ENCODE results near the gene GIPR. TPM values are rescaled to one million over a fixed set of nuclear protein-coding genes. Genes with fewer than 3 reads are reported as not detected.
A peak's percentile ranks its signal among the peaks of the same experiment; 100 is the strongest.

The GIPR gene
- polyA plus RNA-seq, 2 donors = 0.62 to 2.1 TPM

DNA sequence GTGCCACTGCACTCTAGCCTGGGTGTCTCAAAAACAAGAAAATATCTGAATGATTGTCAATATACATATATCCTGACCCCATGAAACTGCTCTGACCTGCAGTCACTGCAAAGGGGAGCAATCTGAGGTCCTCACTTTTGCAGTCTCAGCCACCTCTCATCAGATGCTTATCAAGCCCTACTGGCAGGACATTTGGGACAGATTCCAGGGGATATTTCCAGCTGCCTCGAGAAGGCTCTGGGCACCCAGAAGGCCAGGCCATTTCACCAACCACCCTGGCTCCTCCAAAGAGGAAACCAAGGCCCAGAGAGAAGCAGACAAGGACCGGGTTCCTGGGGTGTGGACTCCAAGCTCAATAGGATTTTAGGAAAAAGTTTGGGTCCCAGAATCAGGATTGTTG lies 31.1 kb upstream of the GIPR start:
- Histone ChIP-seq H3K27ac (ENCODE audit: low read depth in 2 of 2, low read length in 1 of 2) (no peak overlapping the region), H3K9me3 (ENCODE audit: control insufficient read depth in 2 of 2, insufficient read depth in 1 of 2, low read depth in 1 of 2, low read length in 1 of 2) (no peaks in the 10 kb centered on the region), H3K4me1 (ENCODE audit: control insufficient read depth in 2 of 2, insufficient read depth in 2 of 2, low read length in 1 of 2) (peaks cover 3 to 10% of the 10 kb centered on the region in 2 donors), H3K4me3 (ENCODE audit: low read depth in 1 of 2, low read length in 2 of 2) (no peak overlapping the region), H3K36me3 (ENCODE audit: control insufficient read depth in 2 of 2, insufficient read depth in 2 of 2, low read length in 1 of 2) (no peaks in the 10 kb centered on the region), H3K27me3 (ENCODE audit: control insufficient read depth in 1 of 2, insufficient read depth in 2 of 2, low read length in 2 of 2) (no peaks in the 10 kb centered on the region)
- WGBS, 2 donors = 65 to 70% methylated on average over 2 of the region's 2 CpGs

DNA sequence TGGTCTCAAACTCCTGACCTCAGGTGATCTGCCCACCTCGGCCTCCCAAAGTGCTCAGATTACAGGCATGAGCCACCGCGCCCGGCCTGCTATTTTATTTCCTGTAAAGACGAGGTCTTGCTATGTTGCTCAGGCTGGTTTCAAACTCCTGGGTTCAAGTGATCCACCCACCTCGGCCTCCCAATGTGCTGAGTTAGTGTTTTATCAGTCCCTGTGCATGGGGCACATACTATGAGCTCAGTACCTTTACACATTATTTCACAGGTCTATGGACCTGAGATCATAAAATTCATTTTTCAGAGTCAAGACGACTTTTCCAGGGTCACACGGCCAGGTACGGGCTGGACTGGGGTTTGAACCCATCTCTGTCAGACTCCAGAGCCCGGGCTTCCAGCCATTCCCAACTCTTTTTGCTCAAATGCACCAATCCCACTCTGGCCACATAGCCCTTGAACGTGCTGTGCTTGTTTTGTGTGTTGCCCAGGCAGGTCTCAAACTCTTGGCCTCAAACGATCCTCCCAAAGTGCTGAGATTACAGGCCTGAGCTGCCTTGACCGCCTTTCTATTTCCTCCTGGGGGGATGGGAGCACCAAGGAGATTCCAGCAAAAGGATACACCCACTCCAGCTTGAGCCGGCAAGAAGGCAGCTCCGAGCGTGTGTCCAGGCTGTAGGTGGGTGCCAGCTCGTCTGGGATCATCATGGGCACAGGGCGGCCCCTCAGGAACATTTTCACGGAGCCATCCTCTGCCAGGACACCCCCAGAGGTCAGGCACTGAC lies 29.9 kb upstream of the GIPR start:
- Histone ChIP-seq H3K4me3 (ENCODE audit: low read depth in 1 of 2, low read length in 2 of 2) (peak overlapping the region; percentile 64 to 66), H3K4me1 (ENCODE audit: control insufficient read depth in 2 of 2, insufficient read depth in 2 of 2, low read length in 1 of 2) (peaks cover 3 to 10% of the 10 kb centered on the region in 2 donors)
- 54 to 57% methylated on average over 19 of the region's 19 CpGs for WGBS, 2 donors

GRCh38 chr19:45638930-45639729 lies 28.9 kb upstream of the GIPR start, which contains the start of gene EML2:
EML2 (minus strand) TSS chr19:45639397; CDS start chr19:45639376, 21 bp downstream.
- Histone ChIP-seq H3K9me3 (ENCODE audit: control insufficient read depth in 2 of 2, insufficient read depth in 1 of 2, low read depth in 1 of 2, low read length in 1 of 2) (no peaks in the 10 kb centered on the region), H3K4me1 (ENCODE audit: control insufficient read depth in 2 of 2, insufficient read depth in 2 of 2, low read length in 1 of 2) (peaks cover 3 to 12% of the 10 kb centered on the region in 2 donors), H3K4me3 (ENCODE audit: low read depth in 1 of 2, low read length in 2 of 2) (peak within 1 kb of the TSS; percentile 64 to 66), H3K27me3 (ENCODE audit: control insufficient read depth in 1 of 2, insufficient read depth in 2 of 2, low read length in 2 of 2) (no peaks in the 10 kb centered on the region), H3K27ac (ENCODE audit: low read depth in 2 of 2, low read length in 1 of 2) (peak within 1 kb of the TSS; percentile 54 to 62), H3K36me3 (ENCODE audit: control insufficient read depth in 2 of 2, insufficient read depth in 2 of 2, low read length in 1 of 2) (no peaks in the 10 kb centered on the region)
- WGBS, 2 donors = 2% methylated on average over 49 to 52 of the region's 52 CpGs

More for the DNA sequence above, 29.9 kb upstream of the GIPR start:
- Histone ChIP-seq H3K36me3 (ENCODE audit: control insufficient read depth in 2 of 2, insufficient read depth in 2 of 2, low read length in 1 of 2) (no peaks in the 10 kb centered on the region), H3K9me3 (ENCODE audit: control insufficient read depth in 2 of 2, insufficient read depth in 1 of 2, low read depth in 1 of 2, low read length in 1 of 2) (no peaks in the 10 kb centered on the region), H3K27me3 (ENCODE audit: control insufficient read depth in 1 of 2, insufficient read depth in 2 of 2, low read length in 2 of 2) (no peaks in the 10 kb centered on the region), H3K27ac (ENCODE audit: low read depth in 2 of 2, low read length in 1 of 2) (peak overlapping the region; percentile 54 to 56)

DNA sequence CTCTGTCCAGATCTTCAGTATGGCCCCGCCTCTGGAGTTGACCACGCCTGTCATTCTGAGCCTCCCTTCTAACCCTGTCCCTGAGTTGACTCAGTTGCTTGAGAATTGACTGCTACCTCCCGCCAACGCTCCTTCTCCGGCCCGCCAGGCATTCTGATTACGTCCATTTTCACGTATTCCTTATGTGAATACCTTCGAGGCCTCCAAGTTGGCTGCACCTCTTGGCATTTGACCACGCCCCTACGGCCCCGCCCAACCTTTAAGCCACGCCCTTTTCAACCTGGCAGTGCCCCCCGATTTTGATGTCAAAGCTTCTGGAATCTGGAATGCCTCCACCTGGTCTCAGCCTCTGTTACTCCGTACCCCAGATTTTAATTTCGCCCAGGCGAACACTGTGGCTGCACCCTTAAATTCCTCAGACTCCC lies 27.2 kb upstream of the GIPR start:
- WGBS, 2 donors = 46 to 51% methylated on average over 17 of the region's 17 CpGs
- no peaks in the 10 kb centered on the region for H3K36me3 ChIP-seq (ENCODE audit: control insufficient read depth in 2 of 2, insufficient read depth in 2 of 2, low read length in 1 of 2)
- no peaks in the 10 kb centered on the region for H3K9me3 ChIP-seq (ENCODE audit: control insufficient read depth in 2 of 2, insufficient read depth in 1 of 2, low read depth in 1 of 2, low read length in 1 of 2)
- no peak overlapping the region for H3K4me3 ChIP-seq (ENCODE audit: low read depth in 1 of 2, low read length in 2 of 2)
- H3K4me1 ChIP-seq (ENCODE audit: control insufficient read depth in 2 of 2, insufficient read depth in 2 of 2, low read length in 1 of 2) = peaks cover 6 to 12% of the 10 kb centered on the region in 2 donors
- H3K27ac ChIP-seq (ENCODE audit: low read depth in 2 of 2, low read length in 1 of 2) = peak overlapping the region; percentile 91 to 93
- peaks cover 0 to 3% of the 10 kb centered on the region in 2 donors for H3K27me3 ChIP-seq (ENCODE audit: control insufficient read depth in 1 of 2, insufficient read depth in 2 of 2, low read length in 2 of 2)

- 4% methylated on average over 40 of the region's 40 CpGs for WGBS, 2 donors
- Histone ChIP-seq H3K27ac (ENCODE audit: low read depth in 2 of 2, low read length in 1 of 2) (peak overlapping the region; percentile 91 to 93), H3K4me3 (ENCODE audit: low read depth in 1 of 2, low read length in 2 of 2) (peak overlapping the region; percentile 9 to 41), H3K27me3 (ENCODE audit: control insufficient read depth in 1 of 2, insufficient read depth in 2 of 2, low read length in 2 of 2) (peaks cover 0 to 3% of the 10 kb centered on the region in 2 donors), H3K9me3 (ENCODE audit: control insufficient read depth in 2 of 2, insufficient read depth in 1 of 2, low read depth in 1 of 2, low read length in 1 of 2) (no peaks in the 10 kb centered on the region), H3K36me3 (ENCODE audit: control insufficient read depth in 2 of 2, insufficient read depth in 2 of 2, low read length in 1 of 2) (no peaks in the 10 kb centered on the region), H3K4me1 (ENCODE audit: control insufficient read depth in 2 of 2, insufficient read depth in 2 of 2, low read length in 1 of 2) (peaks cover 8 to 16% of the 10 kb centered on the region in 2 donors)
These were observed 26.5 kb upstream of the GIPR start for GRCh38 chr19:45641274-45642105.

- 8% methylated on average over 34 to 39 of the region's 39 CpGs for WGBS, 2 donors
- H3K36me3 ChIP-seq (ENCODE audit: control insufficient read depth in 2 of 2, insufficient read depth in 2 of 2, low read length in 1 of 2) = no peaks in the 10 kb centered on the region
- H3K27me3 ChIP-seq (ENCODE audit: control insufficient read depth in 1 of 2, insufficient read depth in 2 of 2, low read length in 2 of 2) = peaks cover 0 to 3% of the 10 kb centered on the region in 2 donors
- H3K4me3 ChIP-seq (ENCODE audit: low read depth in 1 of 2, low read length in 2 of 2) = no peak overlapping the region
- H3K9me3 ChIP-seq (ENCODE audit: control insufficient read depth in 2 of 2, insufficient read depth in 1 of 2, low read depth in 1 of 2, low read length in 1 of 2) = no peaks in the 10 kb centered on the region
- peaks cover 8 to 16% of the 10 kb centered on the region in 2 donors for H3K4me1 ChIP-seq (ENCODE audit: control insufficient read depth in 2 of 2, insufficient read depth in 2 of 2, low read length in 1 of 2)
- no peak overlapping the region for H3K27ac ChIP-seq (ENCODE audit: low read depth in 2 of 2, low read length in 1 of 2)
These were observed 24.7 kb upstream of the GIPR start for GRCh38 chr19:45643024-45643926.

DNA sequence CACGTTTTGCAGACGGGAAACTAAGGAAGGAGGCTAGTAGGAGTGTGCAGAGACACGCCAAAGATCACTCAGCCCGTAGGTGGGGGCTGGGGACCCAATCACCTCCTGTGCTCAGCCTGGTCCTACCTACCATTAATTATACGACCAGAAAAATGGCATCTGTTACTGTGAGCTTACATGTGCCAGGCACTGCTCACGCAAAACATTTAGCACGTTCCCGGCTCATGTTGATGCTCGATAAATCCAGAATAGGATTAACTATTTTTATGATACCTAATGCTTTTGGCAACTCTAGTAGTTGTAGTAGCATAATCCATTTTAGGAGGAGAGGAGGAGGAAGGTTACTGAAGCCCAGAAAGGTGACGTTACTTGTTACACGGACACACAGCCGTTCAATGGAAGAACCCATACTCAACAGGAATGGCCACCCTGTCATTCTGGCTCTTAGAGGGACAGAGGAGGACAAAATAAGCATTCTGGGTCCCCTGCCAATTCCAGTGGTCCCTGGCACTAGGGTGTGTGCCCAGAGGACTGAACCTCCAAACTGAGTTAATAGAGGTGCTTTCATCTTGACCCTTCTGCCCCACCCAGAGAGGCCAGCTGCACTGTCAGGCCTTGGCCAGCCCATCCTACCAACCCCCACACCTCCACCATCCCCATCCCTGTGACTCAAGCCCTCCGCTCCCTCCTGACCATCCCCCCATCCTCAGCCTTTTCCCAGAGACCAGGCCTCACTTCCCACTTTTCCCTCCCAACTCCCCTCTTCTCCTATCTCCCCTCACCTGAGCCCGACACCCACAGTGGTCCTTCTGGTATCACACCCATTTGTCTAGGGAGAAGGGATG lies 23.9 kb upstream of the GIPR start:
- 42% methylated on average over 14 of the region's 14 CpGs for WGBS, 2 donors
- Histone ChIP-seq H3K27ac (ENCODE audit: low read depth in 2 of 2, low read length in 1 of 2) (no peak overlapping the region), H3K9me3 (ENCODE audit: control insufficient read depth in 2 of 2, insufficient read depth in 1 of 2, low read depth in 1 of 2, low read length in 1 of 2) (no peaks in the 10 kb centered on the region), H3K4me1 (ENCODE audit: control insufficient read depth in 2 of 2, insufficient read depth in 2 of 2, low read length in 1 of 2) (peaks cover 5 to 16% of the 10 kb centered on the region in 2 donors), H3K27me3 (ENCODE audit: control insufficient read depth in 1 of 2, insufficient read depth in 2 of 2, low read length in 2 of 2) (peaks cover 0 to 3% of the 10 kb centered on the region in 2 donors), H3K36me3 (ENCODE audit: control insufficient read depth in 2 of 2, insufficient read depth in 2 of 2, low read length in 1 of 2) (no peaks in the 10 kb centered on the region), H3K4me3 (ENCODE audit: low read depth in 1 of 2, low read length in 2 of 2) (no peak overlapping the region)

DNA sequence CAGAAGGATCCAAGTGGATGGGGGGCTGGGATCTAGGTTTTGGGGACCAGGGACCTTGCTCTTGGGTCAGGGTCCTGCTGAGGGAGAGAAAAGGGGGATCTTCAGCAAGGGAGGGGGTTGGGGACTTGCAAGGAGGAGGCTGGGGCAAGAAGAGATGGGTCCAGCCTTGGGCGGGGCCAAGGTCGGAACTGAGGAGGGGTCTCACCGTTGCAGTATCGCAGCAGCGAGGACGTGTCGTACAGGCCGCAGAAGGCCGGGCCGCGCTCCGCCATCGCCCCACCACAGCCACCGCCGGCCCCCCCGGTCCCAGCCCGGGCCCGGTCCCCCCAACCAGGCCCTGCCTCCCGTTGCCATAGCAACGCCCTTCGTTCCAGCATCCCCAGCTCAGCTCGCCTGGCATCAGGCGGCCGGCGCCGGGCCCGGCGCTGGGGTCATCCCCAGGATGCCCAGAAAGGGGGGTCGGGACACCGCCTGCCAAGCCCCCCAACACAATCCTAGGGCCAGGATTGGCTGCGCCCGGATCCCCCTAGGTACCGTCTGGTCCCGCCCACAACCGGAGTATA lies 22.9 kb upstream of the GIPR start:
- no peak overlapping the region for H3K4me3 ChIP-seq (ENCODE audit: low read depth in 1 of 2, low read length in 2 of 2)
- H3K4me1 ChIP-seq (ENCODE audit: control insufficient read depth in 2 of 2, insufficient read depth in 2 of 2, low read length in 1 of 2) = peaks cover 5 to 16% of the 10 kb centered on the region in 2 donors
- H3K36me3 ChIP-seq (ENCODE audit: control insufficient read depth in 2 of 2, insufficient read depth in 2 of 2, low read length in 1 of 2) = no peaks in the 10 kb centered on the region
- peaks cover 0 to 3% of the 10 kb centered on the region in 2 donors for H3K27me3 ChIP-seq (ENCODE audit: control insufficient read depth in 1 of 2, insufficient read depth in 2 of 2, low read length in 2 of 2)
- H3K9me3 ChIP-seq (ENCODE audit: control insufficient read depth in 2 of 2, insufficient read depth in 1 of 2, low read depth in 1 of 2, low read length in 1 of 2) = no peaks in the 10 kb centered on the region
- 16 to 20% methylated on average over 34 to 35 of the region's 35 CpGs for WGBS, 2 donors
- H3K27ac ChIP-seq (ENCODE audit: low read depth in 2 of 2, low read length in 1 of 2) = no peak overlapping the region

All from esophagus (tissue), 2 donors.